Activated CD8-positive, alpha-beta T cell treated with anti-CD3 and anti-CD28 coated beads for 36 hours (primary cell): Measurements from ENCODE around the gene NDUFB7. TPM values are rescaled to one million over a fixed set of nuclear protein-coding genes. Genes with fewer than 3 reads are reported as not detected.
A peak's percentile ranks its signal among the peaks of the same experiment; 100 is the strongest.

ENCODE experiments used
- ATAC-seq: fragments of 200-7000 bp; cut with Tn5 transposase; one replicate; pipeline ENCODE4 v1.10.0; 2021; ENCODE audit warnings: mild to moderate bottlenecking, moderate library complexity
- CTCF ChIA-PET: fragments of 350-600 bp; sonication (Branson Sonifier 250); formaldehyde crosslinking; loops from one replicate; lab custom pipeline; 2021; ENCODE audit warnings: antibody characterized with exemption; lab: Charles Lee
- POLR2A ChIA-PET: fragments of 350-600 bp; sonication (Branson Sonifier 250); formaldehyde crosslinking; loops from one replicate; lab custom pipeline; 2021; ENCODE audit warnings: antibody characterized with exemption; lab: Charles Lee
- DNase-seq: peaks from one replicate; pipeline ENCODE4 v3.0.0-alpha.2; 2020
- H3K27ac Mint-ChIP-seq: one replicate; pipeline ENCODE4 v1.8.0; 2021; ENCODE audit warnings: mild to moderate bottlenecking, mixed read lengths
- H3K27me3 Mint-ChIP-seq: one replicate; pipeline ENCODE4 v1.8.0; 2021; ENCODE audit warnings: mixed read lengths
- H3K36me3 Mint-ChIP-seq: one replicate; pipeline ENCODE4 v1.8.0; 2021; ENCODE audit warnings: low read depth, mixed read lengths
- H3K4me1 Mint-ChIP-seq: one replicate; pipeline ENCODE4 v1.8.0; 2021; ENCODE audit warnings: low read depth, mixed read lengths
- H3K4me3 Mint-ChIP-seq: one replicate; pipeline ENCODE4 v1.8.0; 2021; ENCODE audit warnings: mild to moderate bottlenecking, moderate library complexity, mixed read lengths
- H3K9me3 Mint-ChIP-seq: one replicate; pipeline ENCODE4 v1.8.0; 2021; ENCODE audit warnings: mixed read lengths
- CTCF ChIP-seq: fragments of 200-600 bp; IDR thresholded peaks from one replicate; pipeline ENCODE4 v1.8.0; 2022; ENCODE audit warnings: antibody characterized with exemption, mild to moderate bottlenecking
- intact Hi-C: fragments of 100-400 bp; cut with micrococcal nuclease; formaldehyde crosslinking; loops from one replicate; pipeline ENCODE4 v1.10.0; 2022
- total RNA-seq, 2 experiments: library from RNA; stranded (reverse); gene quantifications; one replicate each; pipeline ENCODE4 v1.2.3, GENCODE V29; 2021

NDUFB7 gene
- total RNA-seq, 2 experiments from 2014 or later, result 123 to 135 TPM

- POLR2A ChIA-PET, result interaction anchor here (2.1 kb wide), 1 partner anchor 12 kb away, joined by 7 read pairs; the partner anchor contains the start of gene DNAJB1
- no peaks in the 10 kb centered on the region for H3K27me3 Mint-ChIP-seq
Measured at GRCh38 chr19:14530506-14530905, 41.4 kb downstream of the NDUFB7 start.

GRCh38 chr19:14530005-14530348 is 41.9 kb downstream of the NDUFB7 start:
- H3K4me1 Mint-ChIP-seq, result peaks cover 33% of the 10 kb centered on the region
- CTCF ChIA-PET, result interaction anchor here (1.0 kb wide), 2 partner anchors 26 to 27 kb away, joined by 3 to 5 read pairs; no protein-coding TSS in a partner anchor

More at GRCh38 chr19:14530506-14530905, 41.4 kb downstream of the NDUFB7 start:
- Mint-ChIP-seq H3K4me1 (peaks cover 30% of the 10 kb centered on the region), H3K4me3 (peak overlapping the region; percentile 88), H3K27ac (no peak overlapping the region), H3K36me3 (peaks cover 12% of the 10 kb centered on the region), H3K9me3 (no peaks in the 10 kb centered on the region)
- DNase-seq (no peak), ATAC-seq (no peak)
- CTCF ChIA-PET, result interaction anchor here (0.8 to 1.0 kb wide), 3 partner anchors 26 to 50 kb away, joined by 3 to 5 read pairs (median 3); no protein-coding TSS in a partner anchor
- no peak for TF ChIP-seq CTCF
- intact Hi-C loops, result no loop called here

GRCh38 chr19:14529254-14530004 is 42.4 kb downstream of the NDUFB7 start, which contains the start of gene TECR:
Gene TECR (plus strand): TSS chr19:14529594. CDS start chr19:14529697, 103 bp downstream.
- peak; percentile 99 for ATAC-seq
- DNase-seq, result peak; percentile 100
- Mint-ChIP-seq H3K36me3 (peaks cover 12% of the 10 kb centered on the region), H3K4me3 (peak within 1 kb of the TSS; percentile 88), H3K27me3 (no peaks in the 10 kb centered on the region), H3K27ac (peak within 1 kb of the TSS; percentile 96), H3K4me1 (peaks cover 32% of the 10 kb centered on the region), H3K9me3 (no peaks in the 10 kb centered on the region)
- ChIA-PET CTCF (interaction anchor here (1.0 kb wide), 2 partner anchors 25 to 28 kb away, joined by 3 to 5 read pairs; no protein-coding TSS in a partner anchor), POLR2A (interaction anchor here (0.7 to 2.1 kb wide), 3 partner anchors 11 to 28 kb away, joined by 3 to 7 read pairs (median 6); partner anchors contain the start of gene DNAJB1)
- no peak for TF ChIP-seq CTCF
- intact Hi-C loops, result no loop called here

More at GRCh38 chr19:14530005-14530348, 41.9 kb downstream of the NDUFB7 start:
- H3K4me3 Mint-ChIP-seq, result peak overlapping the region; percentile 88
- intact Hi-C loops, result no loop called here
- DNase-seq, result no peak
- POLR2A ChIA-PET, result interaction anchor here (1.5 to 2.1 kb wide), 2 partner anchors 11 to 24 kb away, joined by 6 to 7 read pairs; partner anchors contain the start of gene DNAJB1
- peak overlapping the region; percentile 88 for H3K27ac Mint-ChIP-seq
- TF ChIP-seq CTCF, result no peak
- peaks cover 12% of the 10 kb centered on the region for H3K36me3 Mint-ChIP-seq
- H3K9me3 Mint-ChIP-seq, result no peaks in the 10 kb centered on the region
- H3K27me3 Mint-ChIP-seq, result no peaks in the 10 kb centered on the region
- ATAC-seq, result no peak

GRCh38 chr19:14528419-14529253 is 43.2 kb downstream of the NDUFB7 start:
- peak overlapping the region; percentile 88 for H3K4me3 Mint-ChIP-seq
- ChIA-PET POLR2A (interaction anchor here (0.6 to 2.1 kb wide), 6 partner anchors 10 to 938 kb away, joined by 3 to 7 read pairs (median 3); partner anchors contain the start of gene DNAJB1), CTCF (interaction anchor here (0.6 kb wide), 1 partner anchor 28 kb away, joined by 3 read pairs; no protein-coding TSS in a partner anchor)
- TF ChIP-seq CTCF, result no peak
- H3K36me3 Mint-ChIP-seq, result peaks cover 12% of the 10 kb centered on the region
- ATAC-seq (no peak), DNase-seq (no peak)
- no peaks in the 10 kb centered on the region for H3K9me3 Mint-ChIP-seq
- intact Hi-C loops, result no loop called here
- peaks cover 33% of the 10 kb centered on the region for H3K4me1 Mint-ChIP-seq
- H3K27ac Mint-ChIP-seq, result peak overlapping the region; percentile 96
- no peaks in the 10 kb centered on the region for H3K27me3 Mint-ChIP-seq
